H9 (cell line): ENCODE data around the gene DPP7. TPM values are rescaled to one million over a fixed set of nuclear protein-coding genes. Genes with fewer than 3 reads are reported as not detected.

Experiments used
- DNase-seq: peaks from one replicate; pipeline ENCODE4 v3.0.0-alpha.2; 2017
- H2AFZ ChIP-seq: one replicate; pipeline ENCODE4 v1.6.1; 2013; ENCODE audit warnings: mild to moderate bottlenecking, low read length, control low read depth, moderate library complexity
- H2AK5ac ChIP-seq: 2 replicates; pipeline ENCODE4 v1.6.1; 2013; ENCODE audit warnings: low read length, control low read depth, mixed read lengths; ENCODE audit not compliant: insufficient read length
- H2BK120ac ChIP-seq: one replicate; pipeline ENCODE4 v1.6.1; 2013; ENCODE audit warnings: low read depth, mild to moderate bottlenecking, low read length, control low read depth, inconsistent platforms; ENCODE audit not compliant: poor library complexity, severe bottlenecking
- H2BK12ac ChIP-seq: 2 replicates; pipeline ENCODE4 v1.6.1; 2013; ENCODE audit warnings: low read length, control low read depth, mixed read lengths, low read depth; ENCODE audit not compliant: insufficient read length
- H2BK15ac ChIP-seq: 2 replicates; pipeline ENCODE4 v1.6.1; 2013; ENCODE audit warnings: low read depth, low read length, control low read depth
- H2BK20ac ChIP-seq: one replicate; pipeline ENCODE4 v1.6.1; 2013; ENCODE audit warnings: low read depth, mild to moderate bottlenecking, low read length, control low read depth, inconsistent platforms; ENCODE audit not compliant: poor library complexity, severe bottlenecking
- H2BK5ac ChIP-seq: 2 replicates; pipeline ENCODE4 v1.6.1; 2013; ENCODE audit warnings: low read length, control low read depth, mixed read lengths; ENCODE audit not compliant: insufficient read length
- H3K14ac ChIP-seq: 2 replicates; pipeline ENCODE4 v1.6.1; 2013; ENCODE audit warnings: low read length, control low read depth; ENCODE audit not compliant: insufficient read depth
- H3K18ac ChIP-seq: 2 replicates; pipeline ENCODE4 v1.6.1; 2013; ENCODE audit warnings: low read depth, mild to moderate bottlenecking, mixed read lengths, low read length, control low read depth; ENCODE audit not compliant: insufficient read length
- H3K23ac ChIP-seq: 2 replicates; pipeline ENCODE4 v1.6.1; 2013; ENCODE audit warnings: low read length, control low read depth, mixed read lengths, low read depth; ENCODE audit not compliant: insufficient read length
- H3K23me2 ChIP-seq: 2 replicates; pipeline ENCODE4 v1.6.1; 2013; ENCODE audit warnings: low read depth, mild to moderate bottlenecking, mixed read lengths, low read length, control low read depth; ENCODE audit not compliant: insufficient read length, poor library complexity, severe bottlenecking
- H3K27ac ChIP-seq: 2 replicates; pipeline ENCODE4 v1.5.1; 2013; ENCODE audit warnings: low read length, control low read depth, mixed read lengths, low read depth; ENCODE audit not compliant: insufficient read length
- H3K27me3 ChIP-seq: 2 replicates; pipeline ENCODE4 v1.6.1; 2013; ENCODE audit warnings: low read length, control low read depth, inconsistent platforms; ENCODE audit not compliant: insufficient read depth
- H3K4ac ChIP-seq: 2 replicates; pipeline ENCODE4 v1.6.1; 2013; ENCODE audit warnings: low read depth, mild to moderate bottlenecking, control low read depth, inconsistent platforms, low read length, moderate library complexity
- H3K4me1 ChIP-seq: 2 replicates; pipeline ENCODE4 v1.6.1; 2013; ENCODE audit warnings: low read length, control low read depth, inconsistent platforms; ENCODE audit not compliant: insufficient read depth
- H3K4me2 ChIP-seq: 2 replicates; pipeline ENCODE4 v1.6.1; 2013; ENCODE audit warnings: low read length, control low read depth, mixed read lengths; ENCODE audit not compliant: insufficient read length, insufficient read depth
- H3K56ac ChIP-seq: 2 replicates; pipeline ENCODE4 v1.6.1; 2013; ENCODE audit warnings: low read depth, mild to moderate bottlenecking, mixed read lengths, low read length, control low read depth; ENCODE audit not compliant: insufficient read length
- H3K79me1 ChIP-seq: 2 replicates; pipeline ENCODE4 v1.6.1; 2013; ENCODE audit warnings: low read depth, mild to moderate bottlenecking, moderate library complexity, low read length, control low read depth, inconsistent platforms; ENCODE audit not compliant: insufficient read depth, poor library complexity, severe bottlenecking
- H3K79me2 ChIP-seq: 2 replicates; pipeline ENCODE4 v1.6.1; 2013; ENCODE audit warnings: low read length, control low read depth, inconsistent platforms; ENCODE audit not compliant: insufficient read depth
- H3K9ac ChIP-seq: 2 replicates; pipeline ENCODE4 v1.6.1; 2013; ENCODE audit warnings: low read length, control low read depth, mixed read lengths; ENCODE audit not compliant: insufficient read length; ENCODE audit errors: extremely low read depth
- H3K9me3 ChIP-seq: one replicate; pipeline ENCODE4 v1.6.1; 2013; ENCODE audit warnings: low read depth, low read length, inconsistent platforms; ENCODE audit not compliant: control insufficient read depth
- H3T11ph ChIP-seq: one replicate; pipeline ENCODE4 v1.6.1; 2013; ENCODE audit warnings: mild to moderate bottlenecking, low read length, control low read depth, inconsistent platforms
- H4K20me1 ChIP-seq: one replicate; pipeline ENCODE4 v1.6.1; 2013; ENCODE audit not compliant: control insufficient read depth, insufficient read length, insufficient read depth
- H4K5ac ChIP-seq: 2 replicates; pipeline ENCODE4 v1.6.1; 2013; ENCODE audit warnings: low read depth, mild to moderate bottlenecking, mixed read lengths, low read length, control low read depth; ENCODE audit not compliant: insufficient read length
- H4K8ac ChIP-seq: replicated peaks from 2 replicates; pipeline ENCODE4 v1.6.1; 2013; ENCODE audit warnings: low read length, control low read depth, mixed read lengths, low read depth; ENCODE audit not compliant: insufficient read length
- H4K91ac ChIP-seq: 2 replicates; pipeline ENCODE4 v1.6.1; 2013; ENCODE audit warnings: low read depth, mild to moderate bottlenecking, moderate library complexity, mixed read lengths, low read length, control low read depth; ENCODE audit not compliant: insufficient read length
- H3K27ac Mint-ChIP-seq, 3 experiments: 2 replicates in 2 of 3; 3 replicates in 1 of 3; pipeline ENCODE4 v1.8.0; 2020 to 2021; ENCODE audit warnings: mixed read lengths in 3 of 3, mild to moderate bottlenecking in 1 of 3, moderate library complexity in 1 of 3
- H3K27me3 Mint-ChIP-seq: 2 replicates; pipeline ENCODE4 v1.8.0; 2021; ENCODE audit warnings: low read depth, mild to moderate bottlenecking, moderate library complexity, mixed read lengths
- H3K36me3 Mint-ChIP-seq, 3 experiments: 2 replicates in 2 of 3; 3 replicates in 1 of 3; pipeline ENCODE4 v1.8.0; 2020 to 2021; ENCODE audit warnings: low read depth in 3 of 3, mixed read lengths in 3 of 3; ENCODE audit not compliant: insufficient read depth in 1 of 3
- H3K4me1 Mint-ChIP-seq, 2 experiments: 2 replicates each; pipeline ENCODE4 v1.8.0; 2020; ENCODE audit warnings: mixed read lengths in 2 of 2
- H3K4me3 Mint-ChIP-seq, 2 experiments: 2 replicates in 1 of 2; 3 replicates in 1 of 2; pipeline ENCODE4 v1.8.0; 2020 to 2021; ENCODE audit warnings: mild to moderate bottlenecking in 2 of 2, mixed read lengths in 2 of 2, moderate library complexity in 1 of 2
- H3K9me3 Mint-ChIP-seq, 2 experiments: 2 replicates in 1 of 2; 3 replicates in 1 of 2; pipeline ENCODE4 v1.8.0; 2020; ENCODE audit warnings: mild to moderate bottlenecking in 2 of 2, mixed read lengths in 2 of 2, moderate library complexity in 1 of 2
- CTCF ChIP-seq: fragments of 200-600 bp; sonication (generic); conservative IDR thresholded peaks from 3 replicates; pipeline ENCODE4 v1.8.0; 2021; ENCODE audit warnings: antibody characterized with exemption, mild to moderate bottlenecking
- WGBS: extraction: QIAGEN DNeasy Blood & Tissue Kit; methylation state at CpG from one replicate; pipeline ENCODE4 v1.1.7; 2013; ENCODE audit warnings: missing lambda C conversion rate, low lambda C conversion rate, mixed read lengths; ENCODE audit not compliant: insufficient read length; ENCODE audit errors: extremely low coverage; 5-methylcytosine and 5-hydroxymethylcytosine counted together
- total RNA-seq: library from RNA; stranded (reverse); gene quantifications from 2 replicates; pipeline ENCODE4 v1.2.1, GENCODE V29; 2021

Gene DPP7
- total RNA-seq, 1 experiment from 2014 or later = 29.4 TPM

GRCh38 chr9:137114220-137114612, 317 bp downstream of the DPP7 start:
- Histone ChIP-seq H2BK12ac (no peak overlapping the region), H2BK5ac (no peak overlapping the region), H3K4me2 (no peak overlapping the region), H3K27me3 (peaks cover 4% of the 10 kb centered on the region; the same call in 1 of the 2 replicates), H4K20me1 (no peaks in the 10 kb centered on the region), H3K79me2 (no peaks in the 10 kb centered on the region), H2BK15ac (no peak overlapping the region), H4K5ac (no peak overlapping the region), H3K9ac (no peak overlapping the region), H4K91ac (no peak overlapping the region), H3K4me1 (no peaks in the 10 kb centered on the region), H4K8ac (no peak overlapping the region), H3K56ac (no peak overlapping the region), H3K27ac (no peak overlapping the region), H3T11ph (no peak overlapping the region), H3K23me2 (no peaks in the 10 kb centered on the region), H3K18ac (no peak overlapping the region), H3K4ac (no peak overlapping the region), H2BK20ac (no peak overlapping the region), H3K23ac (no peak overlapping the region), H3K9me3 (no peaks in the 10 kb centered on the region), H2BK120ac (no peak overlapping the region), H2AFZ (no peak overlapping the region), H3K79me1 (no peaks in the 10 kb centered on the region), H2AK5ac (no peak overlapping the region), H3K14ac (no peak overlapping the region)
- H3K27ac Mint-ChIP-seq = no peak overlapping the region
- WGBS = no CpG with 5 or more reads among the region's 45 CpGs
- DNase-seq = no peak
- no peaks in the 10 kb centered on the region for H3K4me1 Mint-ChIP-seq
- peaks cover 43% of the 10 kb centered on the region for H3K27me3 Mint-ChIP-seq
- no peak for TF ChIP-seq CTCF
- peaks cover 0 to 2% (median 0%) of the 10 kb centered on the region in 3 experiments; a peak in 1 of 7 replicates for H3K36me3 Mint-ChIP-seq
- peak overlapping the region; percentile 34 to 55; a peak in 2 of 5 replicates for H3K4me3 Mint-ChIP-seq
- H3K9me3 Mint-ChIP-seq = peaks cover 0 to under 1% of the 10 kb centered on the region in 2 experiments; a peak in 1 of 5 replicates
